ENCODE data around the gene SKA3. TPM values are rescaled to one million over a fixed set of nuclear protein-coding genes. Genes with fewer than 3 reads are reported as not detected.

Gene SKA3
- total RNA-seq, 1 experiment from 2014 or later, result 42.1 TPM

DNA sequence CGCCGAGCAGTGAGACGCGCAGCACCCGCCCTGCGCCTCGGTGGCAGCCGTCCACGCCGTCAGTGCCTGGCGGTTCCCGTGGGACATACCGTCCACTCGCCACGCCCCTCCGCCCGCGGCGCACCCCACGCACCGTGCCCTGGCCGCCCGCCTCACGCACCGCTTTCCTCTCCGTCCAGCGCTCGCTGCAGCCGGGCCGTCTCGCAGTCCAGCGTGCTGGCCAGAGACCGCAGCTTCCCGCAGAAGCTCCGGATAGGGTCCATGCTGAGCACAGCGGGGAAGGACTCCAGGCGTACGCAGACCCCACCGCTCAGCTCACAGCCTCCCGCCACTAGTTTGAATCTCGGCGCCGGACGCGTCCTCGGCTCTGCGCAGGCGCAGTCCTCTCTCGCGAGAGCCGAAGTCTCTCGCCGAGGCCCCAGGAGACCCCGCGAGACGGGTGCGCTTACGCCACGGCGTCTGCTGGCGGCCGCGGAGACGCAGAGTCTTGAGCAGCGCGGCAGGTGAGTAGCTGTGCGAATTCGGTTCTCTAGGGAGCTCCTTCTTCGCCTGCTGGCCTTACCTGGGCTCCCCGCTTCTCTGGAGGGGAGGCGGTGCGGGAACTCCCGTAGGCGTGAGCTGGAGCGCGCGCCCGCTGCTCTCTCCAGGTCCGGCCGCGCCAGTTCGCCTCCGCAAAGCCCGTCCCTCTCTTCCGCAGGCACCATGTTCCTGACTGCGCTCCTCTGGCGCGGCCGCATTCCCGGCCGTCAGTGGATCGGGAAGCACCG lies at the start of gene SKA3, which contains the start of gene MRPL57 (continued):
- TF ChIP-seq, protein P1, sequence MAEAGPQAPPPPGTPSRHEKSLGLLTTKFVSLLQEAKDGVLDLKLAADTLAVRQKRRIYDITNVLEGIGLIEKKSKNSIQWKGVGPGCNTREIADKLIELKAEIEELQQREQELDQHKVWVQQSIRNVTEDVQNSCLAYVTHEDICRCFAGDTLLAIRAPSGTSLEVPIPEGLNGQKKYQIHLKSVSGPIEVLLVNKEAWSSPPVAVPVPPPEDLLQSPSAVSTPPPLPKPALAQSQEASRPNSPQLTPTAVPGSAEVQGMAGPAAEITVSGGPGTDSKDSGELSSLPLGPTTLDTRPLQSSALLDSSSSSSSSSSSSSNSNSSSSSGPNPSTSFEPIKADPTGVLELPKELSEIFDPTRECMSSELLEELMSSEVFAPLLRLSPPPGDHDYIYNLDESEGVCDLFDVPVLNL (CRISPR knock-in tag; IDR thresholded peaks at IDR 0.05; ENCODE audit: borderline replicate concordance, low read depth), result peak; percentile 98
- TF ChIP-seq, protein P2, sequence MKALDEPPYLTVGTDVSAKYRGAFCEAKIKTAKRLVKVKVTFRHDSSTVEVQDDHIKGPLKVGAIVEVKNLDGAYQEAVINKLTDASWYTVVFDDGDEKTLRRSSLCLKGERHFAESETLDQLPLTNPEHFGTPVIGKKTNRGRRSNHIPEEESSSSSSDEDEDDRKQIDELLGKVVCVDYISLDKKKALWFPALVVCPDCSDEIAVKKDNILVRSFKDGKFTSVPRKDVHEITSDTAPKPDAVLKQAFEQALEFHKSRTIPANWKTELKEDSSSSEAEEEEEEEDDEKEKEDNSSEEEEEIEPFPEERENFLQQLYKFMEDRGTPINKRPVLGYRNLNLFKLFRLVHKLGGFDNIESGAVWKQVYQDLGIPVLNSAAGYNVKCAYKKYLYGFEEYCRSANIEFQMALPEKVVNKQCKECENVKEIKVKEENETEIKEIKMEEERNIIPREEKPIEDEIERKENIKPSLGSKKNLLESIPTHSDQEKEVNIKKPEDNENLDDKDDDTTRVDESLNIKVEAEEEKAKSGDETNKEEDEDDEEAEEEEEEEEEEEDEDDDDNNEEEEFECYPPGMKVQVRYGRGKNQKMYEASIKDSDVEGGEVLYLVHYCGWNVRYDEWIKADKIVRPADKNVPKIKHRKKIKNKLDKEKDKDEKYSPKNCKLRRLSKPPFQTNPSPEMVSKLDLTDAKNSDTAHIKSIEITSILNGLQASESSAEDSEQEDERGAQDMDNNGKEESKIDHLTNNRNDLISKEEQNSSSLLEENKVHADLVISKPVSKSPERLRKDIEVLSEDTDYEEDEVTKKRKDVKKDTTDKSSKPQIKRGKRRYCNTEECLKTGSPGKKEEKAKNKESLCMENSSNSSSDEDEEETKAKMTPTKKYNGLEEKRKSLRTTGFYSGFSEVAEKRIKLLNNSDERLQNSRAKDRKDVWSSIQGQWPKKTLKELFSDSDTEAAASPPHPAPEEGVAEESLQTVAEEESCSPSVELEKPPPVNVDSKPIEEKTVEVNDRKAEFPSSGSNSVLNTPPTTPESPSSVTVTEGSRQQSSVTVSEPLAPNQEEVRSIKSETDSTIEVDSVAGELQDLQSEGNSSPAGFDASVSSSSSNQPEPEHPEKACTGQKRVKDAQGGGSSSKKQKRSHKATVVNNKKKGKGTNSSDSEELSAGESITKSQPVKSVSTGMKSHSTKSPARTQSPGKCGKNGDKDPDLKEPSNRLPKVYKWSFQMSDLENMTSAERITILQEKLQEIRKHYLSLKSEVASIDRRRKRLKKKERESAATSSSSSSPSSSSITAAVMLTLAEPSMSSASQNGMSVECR (CRISPR knock-in tag; IDR thresholded peaks at IDR 0.05; ENCODE audit: borderline replicate concordance), result 0 out of 2 replicates have a peak, but pooled peaks have one; percentile 91
- TF ChIP-seq SMAD4 (CRISPR knock-in tag; IDR thresholded peaks at IDR 0.05), result 0 out of 2 replicates have a peak, but pooled peaks have one; percentile 53
- TF ChIP-seq ZNF671 (CRISPR knock-in tag; IDR thresholded peaks at IDR 0.05), result no peak
- TF ChIP-seq ZNF423 (CRISPR knock-in tag; IDR thresholded peaks at IDR 0.05), result peak; percentile 74
- TF ChIP-seq, protein P3, sequence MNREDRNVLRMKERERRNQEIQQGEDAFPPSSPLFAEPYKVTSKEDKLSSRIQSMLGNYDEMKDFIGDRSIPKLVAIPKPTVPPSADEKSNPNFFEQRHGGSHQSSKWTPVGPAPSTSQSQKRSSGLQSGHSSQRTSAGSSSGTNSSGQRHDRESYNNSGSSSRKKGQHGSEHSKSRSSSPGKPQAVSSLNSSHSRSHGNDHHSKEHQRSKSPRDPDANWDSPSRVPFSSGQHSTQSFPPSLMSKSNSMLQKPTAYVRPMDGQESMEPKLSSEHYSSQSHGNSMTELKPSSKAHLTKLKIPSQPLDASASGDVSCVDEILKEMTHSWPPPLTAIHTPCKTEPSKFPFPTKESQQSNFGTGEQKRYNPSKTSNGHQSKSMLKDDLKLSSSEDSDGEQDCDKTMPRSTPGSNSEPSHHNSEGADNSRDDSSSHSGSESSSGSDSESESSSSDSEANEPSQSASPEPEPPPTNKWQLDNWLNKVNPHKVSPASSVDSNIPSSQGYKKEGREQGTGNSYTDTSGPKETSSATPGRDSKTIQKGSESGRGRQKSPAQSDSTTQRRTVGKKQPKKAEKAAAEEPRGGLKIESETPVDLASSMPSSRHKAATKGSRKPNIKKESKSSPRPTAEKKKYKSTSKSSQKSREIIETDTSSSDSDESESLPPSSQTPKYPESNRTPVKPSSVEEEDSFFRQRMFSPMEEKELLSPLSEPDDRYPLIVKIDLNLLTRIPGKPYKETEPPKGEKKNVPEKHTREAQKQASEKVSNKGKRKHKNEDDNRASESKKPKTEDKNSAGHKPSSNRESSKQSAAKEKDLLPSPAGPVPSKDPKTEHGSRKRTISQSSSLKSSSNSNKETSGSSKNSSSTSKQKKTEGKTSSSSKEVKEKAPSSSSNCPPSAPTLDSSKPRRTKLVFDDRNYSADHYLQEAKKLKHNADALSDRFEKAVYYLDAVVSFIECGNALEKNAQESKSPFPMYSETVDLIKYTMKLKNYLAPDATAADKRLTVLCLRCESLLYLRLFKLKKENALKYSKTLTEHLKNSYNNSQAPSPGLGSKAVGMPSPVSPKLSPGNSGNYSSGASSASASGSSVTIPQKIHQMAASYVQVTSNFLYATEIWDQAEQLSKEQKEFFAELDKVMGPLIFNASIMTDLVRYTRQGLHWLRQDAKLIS (CRISPR knock-in tag; IDR thresholded peaks at IDR 0.05; ENCODE audit: borderline replicate concordance), result 0 out of 2 replicates have a peak, but pooled peaks have one; percentile 59
- no peak; the same call in 1 of the 2 replicates for TF ChIP-seq ZNF138 (CRISPR knock-in tag; conservative IDR thresholded peaks at IDR 0.05)
- TF ChIP-seq, protein P4, sequence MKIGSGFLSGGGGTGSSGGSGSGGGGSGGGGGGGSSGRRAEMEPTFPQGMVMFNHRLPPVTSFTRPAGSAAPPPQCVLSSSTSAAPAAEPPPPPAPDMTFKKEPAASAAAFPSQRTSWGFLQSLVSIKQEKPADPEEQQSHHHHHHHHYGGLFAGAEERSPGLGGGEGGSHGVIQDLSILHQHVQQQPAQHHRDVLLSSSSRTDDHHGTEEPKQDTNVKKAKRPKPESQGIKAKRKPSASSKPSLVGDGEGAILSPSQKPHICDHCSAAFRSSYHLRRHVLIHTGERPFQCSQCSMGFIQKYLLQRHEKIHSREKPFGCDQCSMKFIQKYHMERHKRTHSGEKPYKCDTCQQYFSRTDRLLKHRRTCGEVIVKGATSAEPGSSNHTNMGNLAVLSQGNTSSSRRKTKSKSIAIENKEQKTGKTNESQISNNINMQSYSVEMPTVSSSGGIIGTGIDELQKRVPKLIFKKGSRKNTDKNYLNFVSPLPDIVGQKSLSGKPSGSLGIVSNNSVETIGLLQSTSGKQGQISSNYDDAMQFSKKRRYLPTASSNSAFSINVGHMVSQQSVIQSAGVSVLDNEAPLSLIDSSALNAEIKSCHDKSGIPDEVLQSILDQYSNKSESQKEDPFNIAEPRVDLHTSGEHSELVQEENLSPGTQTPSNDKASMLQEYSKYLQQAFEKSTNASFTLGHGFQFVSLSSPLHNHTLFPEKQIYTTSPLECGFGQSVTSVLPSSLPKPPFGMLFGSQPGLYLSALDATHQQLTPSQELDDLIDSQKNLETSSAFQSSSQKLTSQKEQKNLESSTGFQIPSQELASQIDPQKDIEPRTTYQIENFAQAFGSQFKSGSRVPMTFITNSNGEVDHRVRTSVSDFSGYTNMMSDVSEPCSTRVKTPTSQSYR (CRISPR knock-in tag; IDR thresholded peaks at IDR 0.05), result peak; percentile 19; the same call in 1 of the 2 replicates
- TF ChIP-seq TEAD4 (CRISPR knock-in tag; IDR thresholded peaks at IDR 0.05), result no peak; the same call in none of the 2 replicates

DNA sequence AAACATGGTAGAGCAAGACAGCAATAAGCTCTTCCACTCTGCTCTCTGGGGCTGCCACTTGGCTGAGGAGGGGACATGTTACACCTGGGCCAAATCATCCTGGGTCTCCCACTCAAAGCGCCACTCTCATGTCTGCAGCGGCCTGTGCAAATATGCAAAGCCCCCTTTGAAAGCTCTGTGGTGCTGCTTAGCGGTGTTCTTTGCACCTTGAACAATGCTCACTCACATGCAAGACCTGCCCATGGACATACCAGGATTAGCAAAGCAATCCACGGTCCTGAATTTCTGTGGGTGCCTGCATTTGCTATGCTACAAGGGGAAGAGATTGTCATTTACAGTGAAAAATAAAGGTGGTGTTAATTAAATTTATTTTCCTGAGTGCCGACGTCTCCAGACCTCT lies 48.7 kb upstream of the SKA3 start:
- ChIA-PET CTCF (no interaction called here), POLR2A (no interaction called here)
- Mint-ChIP-seq H3K4me3 (no peak overlapping the region), H3K4me1 (no peaks in the 10 kb centered on the region), H3K36me3 (peaks cover 12% of the 10 kb centered on the region), H3K27ac (no peak overlapping the region), H3K27me3 (ENCODE audit: low read depth) (no peaks in the 10 kb centered on the region), H3K9me3 (peaks cover 29% of the 10 kb centered on the region)
- DNase-seq (ENCODE audit: low spot score) (no peak), ATAC-seq (no peak)
- TF ChIP-seq IRF2 (CRISPR knock-in tag; IDR thresholded peaks at IDR 0.05; ENCODE audit: borderline replicate concordance, low read depth), result no peak
- TF ChIP-seq, protein P5, sequence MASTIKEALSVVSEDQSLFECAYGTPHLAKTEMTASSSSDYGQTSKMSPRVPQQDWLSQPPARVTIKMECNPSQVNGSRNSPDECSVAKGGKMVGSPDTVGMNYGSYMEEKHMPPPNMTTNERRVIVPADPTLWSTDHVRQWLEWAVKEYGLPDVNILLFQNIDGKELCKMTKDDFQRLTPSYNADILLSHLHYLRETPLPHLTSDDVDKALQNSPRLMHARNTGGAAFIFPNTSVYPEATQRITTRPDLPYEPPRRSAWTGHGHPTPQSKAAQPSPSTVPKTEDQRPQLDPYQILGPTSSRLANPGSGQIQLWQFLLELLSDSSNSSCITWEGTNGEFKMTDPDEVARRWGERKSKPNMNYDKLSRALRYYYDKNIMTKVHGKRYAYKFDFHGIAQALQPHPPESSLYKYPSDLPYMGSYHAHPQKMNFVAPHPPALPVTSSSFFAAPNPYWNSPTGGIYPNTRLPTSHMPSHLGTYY (CRISPR knock-in tag; IDR thresholded peaks at IDR 0.05), result no peak
- TF ChIP-seq, protein P6, sequence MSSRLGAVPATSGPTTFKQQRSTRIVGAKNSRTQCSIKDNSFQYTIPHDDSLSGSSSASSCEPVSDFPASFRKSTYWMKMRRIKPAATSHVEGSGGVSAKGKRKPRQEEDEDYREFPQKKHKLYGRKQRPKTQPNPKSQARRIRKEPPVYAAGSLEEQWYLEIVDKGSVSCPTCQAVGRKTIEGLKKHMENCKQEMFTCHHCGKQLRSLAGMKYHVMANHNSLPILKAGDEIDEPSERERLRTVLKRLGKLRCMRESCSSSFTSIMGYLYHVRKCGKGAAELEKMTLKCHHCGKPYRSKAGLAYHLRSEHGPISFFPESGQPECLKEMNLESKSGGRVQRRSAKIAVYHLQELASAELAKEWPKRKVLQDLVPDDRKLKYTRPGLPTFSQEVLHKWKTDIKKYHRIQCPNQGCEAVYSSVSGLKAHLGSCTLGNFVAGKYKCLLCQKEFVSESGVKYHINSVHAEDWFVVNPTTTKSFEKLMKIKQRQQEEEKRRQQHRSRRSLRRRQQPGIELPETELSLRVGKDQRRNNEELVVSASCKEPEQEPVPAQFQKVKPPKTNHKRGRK (CRISPR knock-in tag; IDR thresholded peaks at IDR 0.05; ENCODE audit: borderline replicate concordance), result no peak
- no peak for TF ChIP-seq ZNF671 (CRISPR knock-in tag; IDR thresholded peaks at IDR 0.05)

Measured in WTC11 (cell line).